D721Med (cell line): ENCODE data around the gene CBX8.
"Not testable (repeated sequence)": the region's sequence is repeated elsewhere in the genome, so short reads cannot be mapped to it uniquely, and the experiment has no call there.

Experiments
- DNase-seq: peaks from one replicate; pipeline ENCODE4 v3.0.0; 2011; ENCODE audit warnings: low spot score; ENCODE audit not compliant: insufficient read length
- FAIRE-seq: peaks from 2 replicates; lab custom pipeline; 2011; peaks lifted over from hg19 to GRCh38; lab: Jason Lieb, UNC
- TF ChIP-seq, protein P1 (sequence below): IDR thresholded peaks from 2 replicates; pipeline ENCODE4 v1.5.1; 2012; ENCODE audit warnings: mild to moderate bottlenecking, control low read depth; ENCODE audit not compliant: insufficient read depth; ENCODE audit errors: missing control alignments

The CBX8 gene

DNA sequence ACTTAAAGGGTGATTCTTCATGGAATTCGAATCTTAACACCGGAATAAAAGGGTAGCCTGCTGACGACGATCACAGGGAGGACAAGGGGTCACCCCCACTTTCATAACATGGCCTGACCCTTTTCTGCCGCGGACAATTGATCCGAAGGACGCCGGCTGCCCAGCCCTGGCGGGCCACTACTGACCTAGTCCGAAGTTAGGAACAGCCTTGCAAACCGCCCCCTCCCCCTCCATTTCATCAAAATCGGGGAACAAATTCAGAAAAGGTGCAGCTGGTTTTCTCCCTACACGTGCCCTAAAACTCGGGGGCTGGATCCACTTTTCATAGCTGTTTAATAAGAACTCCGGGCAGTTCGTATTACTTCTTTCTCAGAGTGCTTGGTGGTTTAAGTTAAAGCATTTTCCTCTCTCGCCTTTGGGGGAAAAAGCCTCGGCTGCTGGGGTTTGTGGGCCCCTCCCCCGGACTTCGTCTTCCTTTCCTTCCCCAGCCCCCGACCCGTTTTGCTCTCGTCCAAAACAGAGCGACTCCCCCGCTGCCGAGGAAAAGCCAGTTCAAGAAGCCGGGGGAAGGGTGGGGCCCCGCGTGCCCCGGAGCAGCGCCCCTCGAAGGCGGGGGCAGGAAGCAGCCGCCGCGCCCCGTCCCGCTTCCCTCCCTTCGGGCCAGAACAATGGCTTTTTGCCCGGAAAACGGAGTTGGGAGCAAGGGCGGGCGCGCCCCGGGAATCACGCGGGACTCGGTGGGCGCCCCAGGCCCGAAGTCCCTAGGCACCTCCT, 19.6 kb downstream of the CBX8 start:
- FAIRE-seq = no peak
- TF ChIP-seq, protein P1, sequence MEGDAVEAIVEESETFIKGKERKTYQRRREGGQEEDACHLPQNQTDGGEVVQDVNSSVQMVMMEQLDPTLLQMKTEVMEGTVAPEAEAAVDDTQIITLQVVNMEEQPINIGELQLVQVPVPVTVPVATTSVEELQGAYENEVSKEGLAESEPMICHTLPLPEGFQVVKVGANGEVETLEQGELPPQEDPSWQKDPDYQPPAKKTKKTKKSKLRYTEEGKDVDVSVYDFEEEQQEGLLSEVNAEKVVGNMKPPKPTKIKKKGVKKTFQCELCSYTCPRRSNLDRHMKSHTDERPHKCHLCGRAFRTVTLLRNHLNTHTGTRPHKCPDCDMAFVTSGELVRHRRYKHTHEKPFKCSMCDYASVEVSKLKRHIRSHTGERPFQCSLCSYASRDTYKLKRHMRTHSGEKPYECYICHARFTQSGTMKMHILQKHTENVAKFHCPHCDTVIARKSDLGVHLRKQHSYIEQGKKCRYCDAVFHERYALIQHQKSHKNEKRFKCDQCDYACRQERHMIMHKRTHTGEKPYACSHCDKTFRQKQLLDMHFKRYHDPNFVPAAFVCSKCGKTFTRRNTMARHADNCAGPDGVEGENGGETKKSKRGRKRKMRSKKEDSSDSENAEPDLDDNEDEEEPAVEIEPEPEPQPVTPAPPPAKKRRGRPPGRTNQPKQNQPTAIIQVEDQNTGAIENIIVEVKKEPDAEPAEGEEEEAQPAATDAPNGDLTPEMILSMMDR = peak; percentile 32
- DNase-seq = no peak

DNA sequence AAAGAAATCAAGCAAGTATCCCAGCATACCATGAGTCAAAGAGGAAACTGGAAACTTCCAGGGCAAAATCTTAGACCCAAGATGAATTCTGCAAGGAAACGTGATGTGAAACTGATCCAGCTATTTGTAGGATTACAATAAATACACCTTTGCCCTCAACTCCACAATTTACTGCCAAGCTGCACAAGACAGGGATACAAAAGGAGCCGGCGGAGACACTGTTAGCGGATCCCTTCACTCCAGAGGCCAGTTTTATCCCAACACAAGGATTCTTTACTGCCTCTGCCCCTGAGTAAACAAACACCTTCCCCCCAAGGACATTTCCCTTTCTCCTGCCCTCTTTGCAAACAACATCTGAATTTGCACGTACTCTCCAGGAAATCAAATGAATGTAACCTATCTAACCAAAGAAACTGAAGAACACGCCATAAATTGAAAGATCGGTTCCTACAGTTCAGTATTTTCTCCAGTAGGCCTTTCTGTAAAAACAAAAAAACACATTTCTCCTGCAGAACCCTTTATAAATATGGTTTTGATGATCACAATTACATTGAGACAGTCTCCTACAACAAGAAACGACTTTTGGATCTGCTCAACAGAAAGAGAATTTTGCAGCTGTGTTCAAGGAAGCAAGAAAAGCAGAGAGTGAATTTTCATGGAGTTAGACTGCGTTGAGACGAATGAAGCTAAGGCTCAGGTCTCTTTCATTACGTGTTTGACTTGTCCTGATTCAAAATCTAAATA, 20.3 kb downstream of the CBX8 start:
- DNase-seq (no peak), FAIRE-seq (no peak)
- TF ChIP-seq, protein P1 = no peak

DNA sequence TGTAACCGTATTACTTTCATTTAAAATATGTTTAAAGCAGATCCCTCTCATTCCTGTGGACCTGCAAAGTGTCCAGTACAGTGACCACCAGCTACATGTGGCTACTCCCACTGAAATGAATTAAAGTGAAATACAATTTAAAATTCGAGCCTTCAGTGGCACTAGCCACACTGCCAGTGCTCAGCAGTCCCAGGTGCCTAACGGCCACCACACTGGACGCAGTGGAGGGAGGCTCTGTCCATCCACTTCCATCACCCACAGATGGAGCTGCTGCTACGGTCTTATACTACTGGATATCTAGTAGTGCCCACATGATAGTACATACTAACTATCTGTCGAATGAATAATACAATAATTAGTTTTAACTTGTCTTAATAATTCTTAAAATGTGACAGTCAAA, 21.2 kb downstream of the CBX8 start:
- TF ChIP-seq, protein P1 = no peak
- DNase-seq (no peak), FAIRE-seq (no peak)

DNA sequence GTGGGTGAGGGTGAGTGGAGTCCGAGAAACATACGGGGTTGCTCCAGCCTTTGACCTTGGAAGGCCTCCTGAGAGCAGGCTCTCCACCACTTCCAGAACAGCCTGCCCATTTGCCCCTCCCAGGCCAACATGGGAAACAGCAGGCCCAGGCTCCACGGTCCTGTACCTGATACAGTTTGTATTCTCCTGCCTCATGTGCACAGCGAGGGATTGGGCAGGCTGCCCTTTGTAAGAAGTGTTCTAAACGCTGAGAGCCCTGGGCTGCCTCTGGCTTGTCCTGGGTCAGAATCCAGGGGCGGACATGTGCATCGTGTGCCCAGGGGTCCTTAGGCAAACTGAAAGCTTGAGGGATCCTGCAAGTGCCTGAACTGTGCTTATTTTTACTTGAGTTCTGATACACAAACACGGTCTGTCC, 22.3 kb downstream of the CBX8 start:
- DNase-seq = no peak
- FAIRE-seq = no peak
- TF ChIP-seq, protein P1 = no peak

DNA sequence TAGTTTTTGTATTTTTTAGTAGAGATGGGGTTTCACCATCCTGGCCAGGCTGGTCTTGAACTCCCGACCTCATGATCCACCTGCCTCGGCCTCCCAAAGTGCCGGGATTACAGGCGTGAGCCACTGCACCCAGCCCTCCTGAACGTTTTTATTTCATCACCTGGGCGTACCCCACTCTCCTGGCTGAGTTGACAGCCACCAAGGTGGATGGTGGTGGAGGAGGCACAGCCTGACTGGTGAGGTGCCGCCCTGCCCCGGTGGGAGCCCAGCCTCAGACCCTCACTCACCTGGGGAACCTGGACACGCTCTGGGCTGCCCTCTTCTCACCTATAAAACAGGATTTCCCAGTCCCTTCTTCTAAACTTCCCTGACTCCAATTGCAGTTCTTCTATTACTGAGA, 24.2 kb downstream of the CBX8 start:
- not testable (repeated sequence) for DNase-seq, FAIRE-seq

DNA sequence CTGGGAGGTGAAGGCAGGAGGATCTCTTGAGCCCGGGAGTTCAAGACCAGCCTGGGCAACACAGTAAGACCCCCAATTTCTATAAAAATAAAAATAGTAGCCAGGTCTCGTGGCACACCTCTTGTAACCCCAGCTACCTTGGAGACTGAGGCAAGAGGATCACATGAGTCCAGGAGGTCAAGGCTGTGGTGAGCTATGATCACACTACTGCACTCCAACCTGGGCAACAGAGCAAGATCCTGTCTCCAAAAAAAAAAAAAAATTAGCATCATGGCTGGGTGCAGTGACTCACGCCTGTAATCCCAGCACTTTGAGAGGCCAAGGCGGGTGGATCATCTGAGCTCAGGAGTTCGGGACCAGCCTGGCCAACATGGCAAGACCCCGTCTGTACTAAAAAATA, 25.6 kb downstream of the CBX8 start:
- FAIRE-seq (no peak), DNase-seq (no peak)
- TF ChIP-seq, protein P1 = no peak

DNA sequence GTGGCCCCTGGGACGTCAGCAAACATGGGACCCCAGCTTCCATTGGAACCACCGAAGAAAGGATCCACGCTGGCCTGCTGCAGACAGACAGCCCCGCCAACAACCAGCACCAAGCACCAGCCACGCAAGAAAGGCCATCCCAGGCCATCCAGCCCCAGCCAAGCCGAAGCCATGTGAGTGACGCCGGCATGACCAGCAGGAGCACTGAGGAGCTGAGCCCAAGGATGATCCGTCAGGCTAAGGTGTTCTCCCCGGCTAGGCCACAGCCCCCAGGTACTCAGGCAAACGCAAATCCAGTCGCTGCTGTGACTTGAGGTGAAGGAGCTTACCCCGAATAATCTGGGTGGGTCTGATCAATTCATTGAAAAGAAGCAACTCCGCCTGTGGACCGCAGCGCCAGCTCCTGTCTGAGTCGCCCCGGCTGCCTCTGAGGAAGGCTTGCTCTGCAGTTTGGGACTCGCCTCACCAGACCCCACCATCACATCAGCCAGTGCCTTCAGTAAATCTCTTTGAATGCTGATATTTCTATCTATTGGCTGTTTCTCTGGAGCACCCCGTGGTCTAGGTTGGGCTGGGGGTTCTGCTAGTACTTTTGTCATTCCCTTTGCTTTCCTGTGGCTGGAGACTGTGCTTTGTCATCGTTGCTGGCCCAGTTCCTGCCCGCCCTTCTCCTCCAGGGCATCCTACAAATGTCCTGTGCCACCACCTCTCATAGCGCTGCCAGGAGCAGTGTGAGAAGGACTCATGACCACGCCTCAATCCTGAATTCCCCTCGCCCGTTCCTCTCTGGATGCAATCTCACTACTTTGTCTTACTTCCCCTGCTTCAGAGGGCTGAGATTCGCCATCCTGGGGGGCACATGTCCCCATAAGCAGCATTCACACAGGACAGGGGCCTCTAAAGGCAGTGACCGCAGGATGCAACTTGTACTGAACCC, 27.0 kb downstream of the CBX8 start:
- FAIRE-seq (no peak), DNase-seq (no peak)
- TF ChIP-seq, protein P1 = no peak
